ENCODE measurements around the gene RAD51. TPM values are rescaled to one million over a fixed set of nuclear protein-coding genes. Genes with fewer than 3 reads are reported as not detected.

RAD51 gene
- total and polyA plus RNA-seq, 7 experiments from 2014 or later = 0.34 to 51.5 (median 0.66) TPM

GRCh38 chr15:40691737-40692136, 3.2 kb upstream of the RAD51 start:
- H3K4me3 Mint-ChIP-seq = peak overlapping the region in 2 of 10 donors; percentile 2 to 12
- ATAC-seq = no peak
- peaks cover 10% of the 10 kb centered on the region in 2 donors for H3K4me1 ChIP-seq (ENCODE audit: control insufficient read depth in 2 of 2, insufficient read depth in 2 of 2, low read length in 2 of 2)
- H3K9me3 ChIP-seq (ENCODE audit: control insufficient read depth in 2 of 3, low read length in 3 of 3) = no peaks in the 10 kb centered on the region
- intact Hi-C loops (cut with micrococcal nuclease) = loop anchor here (5.0 to 10.0 kb wide), 2 partner anchors 543 to 726 kb away; partner anchors contain the start of genes CHP1 (in 1 of the 2), EXD1 (in 1 of the 2) and RTF1 (in 1 of the 2)
- H3K27me3 Mint-ChIP-seq = no peaks in the 10 kb centered on the region
- no peaks in the 10 kb centered on the region for H3K9me3 Mint-ChIP-seq
- H3K36me3 Mint-ChIP-seq = peaks cover 0 to 11% (median 3%) of the 10 kb centered on the region in 5 donors
- H3K27me3 ChIP-seq (ENCODE audit: control insufficient read depth in 2 of 2, insufficient read depth in 2 of 2, low read length in 2 of 2) = no peaks in the 10 kb centered on the region
- peaks cover 15 to 41% (median 22%) of the 10 kb centered on the region in 7 donors for H3K4me1 Mint-ChIP-seq
- no peak overlapping the region for H3K27ac ChIP-seq (ENCODE audit: low read depth, low read length)
- CTCF ChIA-PET = no interaction called here
- POLR2A ChIA-PET = no interaction called here
- peak overlapping the region in 3 of 9 donors; percentile 25 to 64 (median 63) for H3K27ac Mint-ChIP-seq
- DNase-seq = no peak
- peaks cover 0 to 16% (median 0%) of the 10 kb centered on the region in 3 experiments for H3K36me3 ChIP-seq (ENCODE audit: control insufficient read depth in 2 of 3, insufficient read depth in 3 of 3, low read length in 3 of 3)
- H3K4me3 ChIP-seq (ENCODE audit: low read length) = no peak overlapping the region

- H3K4me1 Mint-ChIP-seq = peaks cover 17 to 41% (median 24%) of the 10 kb centered on the region in 7 donors
- H3K27ac Mint-ChIP-seq = peak overlapping the region; percentile 95 to 100 (median 99)
- peaks cover 10% of the 10 kb centered on the region in 2 donors for H3K4me1 ChIP-seq (ENCODE audit: control insufficient read depth in 2 of 2, insufficient read depth in 2 of 2, low read length in 2 of 2)
- H3K27me3 ChIP-seq (ENCODE audit: control insufficient read depth in 2 of 2, insufficient read depth in 2 of 2, low read length in 2 of 2) = no peaks in the 10 kb centered on the region
- intact Hi-C loops (cut with micrococcal nuclease) = loop anchor here (1.0 to 10.0 kb wide), 7 partner anchors 71 to 723 kb away; partner anchors contain the start of genes BAHD1 (in 1 of the 2), CCDC32 (in 1 of the 2), CHP1 (in 1 of the 2) and EXD1 (in 1 of the 2)
- peaks cover 0 to 16% (median 3%) of the 10 kb centered on the region in 5 donors for H3K36me3 Mint-ChIP-seq
- DNase-seq = peak in 2 of 9 donors; percentile 4 to 9
- ChIA-PET CTCF (interaction anchor here (0.6 to 1.5 kb wide), 3 partner anchors 16 to 593 kb away, joined by 3 to 6 read pairs (median 4); partner anchors contain the start of gene VPS18), POLR2A (interaction anchor here (0.6 to 2.9 kb wide), 21 partner anchors 9 to 589 kb away, joined by 3 to 21 read pairs (median 7); partner anchors contain the start of genes C15orf62, CCDC32, DNAJC17 and GCHFR)
- H3K9me3 ChIP-seq (ENCODE audit: control insufficient read depth in 2 of 3, low read length in 3 of 3) = no peaks in the 10 kb centered on the region
- peak overlapping the region; percentile 93 to 100 (median 95) for H3K4me3 Mint-ChIP-seq
- peak overlapping the region; percentile 91 for H3K27ac ChIP-seq (ENCODE audit: low read depth, low read length)
- H3K9me3 Mint-ChIP-seq = no peaks in the 10 kb centered on the region
- H3K27me3 Mint-ChIP-seq = no peaks in the 10 kb centered on the region
- peak overlapping the region; percentile 97 for H3K4me3 ChIP-seq (ENCODE audit: low read length)
- peaks cover 0 to 16% (median 0%) of the 10 kb centered on the region in 3 experiments for H3K36me3 ChIP-seq (ENCODE audit: control insufficient read depth in 2 of 3, insufficient read depth in 3 of 3, low read length in 3 of 3)
- no peak for ATAC-seq
Observed at GRCh38 chr15:40693904-40694687, 878 bp upstream of the RAD51 start.

- no peaks in the 10 kb centered on the region for H3K27me3 ChIP-seq (ENCODE audit: control insufficient read depth in 2 of 2, insufficient read depth in 2 of 2, low read length in 2 of 2)
- Mint-ChIP-seq H3K4me3 (peak overlapping the region; percentile 93 to 100 (median 95)), H3K4me1 (peaks cover 14 to 48% (median 22%) of the 10 kb centered on the region in 7 donors), H3K9me3 (no peaks in the 10 kb centered on the region), H3K36me3 (peaks cover 0 to 16% (median 3%) of the 10 kb centered on the region in 5 donors), H3K27ac (peak overlapping the region; percentile 81 to 100 (median 98)), H3K27me3 (no peaks in the 10 kb centered on the region)
- H3K4me1 ChIP-seq (ENCODE audit: control insufficient read depth in 2 of 2, insufficient read depth in 2 of 2, low read length in 2 of 2) = peaks cover 10% of the 10 kb centered on the region in 2 donors
- ChIA-PET POLR2A (interaction anchor here (0.6 to 2.9 kb wide), 22 partner anchors 13 to 1511 kb away, joined by 3 to 21 read pairs (median 5); partner anchors contain the start of genes C15orf62, CCDC32, DNAJC17 and GCHFR), CTCF (interaction anchor here (0.7 to 1.5 kb wide), 2 partner anchors 59 to 199 kb away, joined by 3 to 6 read pairs; partner anchors contain the start of gene VPS18)
- ATAC-seq (no peak), DNase-seq (peak in 4 of 9 donors; percentile 6 to 54 (median 12))
- intact Hi-C loops (cut with micrococcal nuclease) = loop anchor here (1.0 to 10.0 kb wide), 11 partner anchors 16 to 637 kb away; partner anchors contain the start of genes DNAJC17 (in 2 of the 2), KNL1 (in 2 of the 2), RMDN3 (in 2 of the 2) and ZFYVE19 (in 2 of the 2)
- peak overlapping the region; percentile 91 for H3K27ac ChIP-seq (ENCODE audit: low read depth, low read length)
- H3K4me3 ChIP-seq (ENCODE audit: low read length) = peak overlapping the region; percentile 97
- H3K36me3 ChIP-seq (ENCODE audit: control insufficient read depth in 2 of 3, insufficient read depth in 3 of 3, low read length in 3 of 3) = peaks cover 0 to 11% (median 0%) of the 10 kb centered on the region in 3 experiments
- H3K9me3 ChIP-seq (ENCODE audit: control insufficient read depth in 2 of 3, low read length in 3 of 3) = no peaks in the 10 kb centered on the region
Observed at GRCh38 chr15:40695469-40695890, 506 bp downstream of the RAD51 start.

GRCh38 chr15:40696228-40696627, 1.3 kb downstream of the RAD51 start:
- H3K27ac ChIP-seq (ENCODE audit: low read depth, low read length) = no peak overlapping the region
- H3K4me1 Mint-ChIP-seq = peaks cover 14 to 52% (median 22%) of the 10 kb centered on the region in 7 donors
- H3K27ac Mint-ChIP-seq = peak overlapping the region in 2 of 9 donors; percentile 39 to 100
- no peaks in the 10 kb centered on the region for H3K27me3 ChIP-seq (ENCODE audit: control insufficient read depth in 2 of 2, insufficient read depth in 2 of 2, low read length in 2 of 2)
- H3K9me3 Mint-ChIP-seq = no peaks in the 10 kb centered on the region
- DNase-seq (no peak), ATAC-seq (no peak)
- peaks cover 10% of the 10 kb centered on the region in 2 donors for H3K4me1 ChIP-seq (ENCODE audit: control insufficient read depth in 2 of 2, insufficient read depth in 2 of 2, low read length in 2 of 2)
- peaks cover 0 to 19% (median 3%) of the 10 kb centered on the region in 5 donors for H3K36me3 Mint-ChIP-seq
- peaks cover 0 to 11% (median 0%) of the 10 kb centered on the region in 3 experiments for H3K36me3 ChIP-seq (ENCODE audit: control insufficient read depth in 2 of 3, insufficient read depth in 3 of 3, low read length in 3 of 3)
- no peaks in the 10 kb centered on the region for H3K9me3 ChIP-seq (ENCODE audit: control insufficient read depth in 2 of 3, low read length in 3 of 3)
- intact Hi-C loops (cut with micrococcal nuclease) = loop anchor here in 1 of 2 donors (5.0 to 10.0 kb wide), 2 partner anchors 46 to 539 kb away; partner anchors contain the start of genes CHP1 and EXD1
- no peaks in the 10 kb centered on the region for H3K27me3 Mint-ChIP-seq
- no peak overlapping the region for H3K4me3 ChIP-seq (ENCODE audit: low read length)
- ChIA-PET CTCF (no interaction called here), POLR2A (interaction anchor here (1.1 kb wide), 1 partner anchor 40 kb away, joined by 3 read pairs; no protein-coding TSS in a partner anchor)
- peak overlapping the region in 9 of 10 donors; percentile 36 to 100 (median 95) for H3K4me3 Mint-ChIP-seq

GRCh38 chr15:40697916-40698315, 2.9 kb downstream of the RAD51 start:
- Mint-ChIP-seq H3K36me3 (peaks cover 0 to 19% (median 3%) of the 10 kb centered on the region in 5 donors), H3K4me3 (peak overlapping the region in 3 of 10 donors; percentile 19 to 26 (median 21)), H3K9me3 (no peaks in the 10 kb centered on the region), H3K27me3 (no peaks in the 10 kb centered on the region), H3K27ac (peak overlapping the region in 1 of 9 donors; percentile 35), H3K4me1 (peaks cover 11 to 54% (median 19%) of the 10 kb centered on the region in 7 donors)
- Histone ChIP-seq H3K36me3 (ENCODE audit: control insufficient read depth in 2 of 3, insufficient read depth in 3 of 3, low read length in 3 of 3) (peaks cover 0 to 3% (median 0%) of the 10 kb centered on the region in 3 experiments), H3K27me3 (ENCODE audit: control insufficient read depth in 2 of 2, insufficient read depth in 2 of 2, low read length in 2 of 2) (no peaks in the 10 kb centered on the region), H3K4me1 (ENCODE audit: control insufficient read depth in 2 of 2, insufficient read depth in 2 of 2, low read length in 2 of 2) (peaks cover 10% of the 10 kb centered on the region in 2 donors), H3K4me3 (ENCODE audit: low read length) (no peak overlapping the region), H3K27ac (ENCODE audit: low read depth, low read length) (no peak overlapping the region), H3K9me3 (ENCODE audit: control insufficient read depth in 2 of 3, low read length in 3 of 3) (no peaks in the 10 kb centered on the region)
- ChIA-PET POLR2A (interaction anchor here (1.1 kb wide), 1 partner anchor 105 kb away, joined by 3 read pairs; no protein-coding TSS in a partner anchor), CTCF (interaction anchor here (0.9 kb wide), 1 partner anchor 257 kb away, joined by 3 read pairs; the partner anchor contains the start of gene BAHD1)
- DNase-seq (no peak), ATAC-seq (no peak)
- intact Hi-C loops (cut with micrococcal nuclease) = loop anchor here in 1 of 2 donors (5.0 to 10.0 kb wide), 2 partner anchors 44 to 537 kb away; partner anchors contain the start of genes CHP1 and EXD1

GRCh38 chr15:40702077-40702476, 7.1 kb downstream of the RAD51 start:
- Histone ChIP-seq H3K36me3 (ENCODE audit: control insufficient read depth in 2 of 3, insufficient read depth in 3 of 3, low read length in 3 of 3) (no peaks in the 10 kb centered on the region), H3K9me3 (ENCODE audit: control insufficient read depth in 2 of 3, low read length in 3 of 3) (no peaks in the 10 kb centered on the region), H3K27ac (ENCODE audit: low read depth, low read length) (no peak overlapping the region), H3K4me1 (ENCODE audit: control insufficient read depth in 2 of 2, insufficient read depth in 2 of 2, low read length in 2 of 2) (no peaks in the 10 kb centered on the region), H3K27me3 (ENCODE audit: control insufficient read depth in 2 of 2, insufficient read depth in 2 of 2, low read length in 2 of 2) (no peaks in the 10 kb centered on the region), H3K4me3 (ENCODE audit: low read length) (no peak overlapping the region)
- no peak for ATAC-seq
- peaks cover 0 to 11% (median 0%) of the 10 kb centered on the region in 5 donors for H3K36me3 Mint-ChIP-seq
- H3K27ac Mint-ChIP-seq = no peak overlapping the region
- no peaks in the 10 kb centered on the region for H3K27me3 Mint-ChIP-seq
- H3K4me3 Mint-ChIP-seq = no peak overlapping the region
- ChIA-PET POLR2A (no interaction called here), CTCF (interaction anchor here (0.8 to 1.2 kb wide), 3 partner anchors 47 to 192 kb away, joined by 4 to 5 read pairs (median 4); partner anchors contain the start of gene VPS18)
- DNase-seq = peak in 3 of 9 donors; percentile 15 to 25 (median 17)
- H3K4me1 Mint-ChIP-seq = peaks cover 0 to 43% (median 0%) of the 10 kb centered on the region in 7 donors
- no peaks in the 10 kb centered on the region for H3K9me3 Mint-ChIP-seq
- intact Hi-C loops (cut with micrococcal nuclease) = loop anchor here (1.0 kb wide), 1 partner anchor 80 kb away; no protein-coding TSS in a partner anchor
